HL-60 (cell line): ENCODE measurements around the gene EPB41L2.

Experiments
- POLR2AphosphoS5 ChIP-seq: IDR thresholded peaks from 2 replicates; pipeline ENCODE4 v1.6.1; 2012; ENCODE audit warnings: low read depth
- TF ChIP-seq, protein P1 (sequence below): IDR thresholded peaks from one replicate; pipeline ENCODE4 v1.5.1; 2011; ENCODE audit warnings: low read length, control low read depth, inconsistent platforms; ENCODE audit not compliant: insufficient read depth

DNA sequence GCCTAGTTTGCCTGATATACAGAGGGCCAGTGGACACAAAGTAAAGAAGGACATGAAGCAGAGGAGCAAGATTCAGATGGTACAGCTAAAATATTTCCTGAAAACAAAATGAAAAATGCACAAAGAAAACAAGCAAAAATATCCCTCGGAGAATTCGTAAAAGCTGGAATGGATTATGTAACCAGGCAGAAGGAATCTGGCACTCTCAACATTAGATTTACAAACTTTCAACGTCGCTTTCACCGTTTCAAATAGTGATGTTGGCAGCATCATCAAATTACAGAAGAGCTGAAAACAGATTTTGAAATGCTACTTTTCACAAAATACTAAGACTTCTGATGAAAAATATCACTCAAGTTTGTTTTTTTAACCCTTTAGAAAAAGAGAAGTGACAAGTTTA lies 224.1 kb downstream of the EPB41L2 start:
- TF ChIP-seq POLR2AphosphoS5 = no peak
- TF ChIP-seq, protein P1, sequence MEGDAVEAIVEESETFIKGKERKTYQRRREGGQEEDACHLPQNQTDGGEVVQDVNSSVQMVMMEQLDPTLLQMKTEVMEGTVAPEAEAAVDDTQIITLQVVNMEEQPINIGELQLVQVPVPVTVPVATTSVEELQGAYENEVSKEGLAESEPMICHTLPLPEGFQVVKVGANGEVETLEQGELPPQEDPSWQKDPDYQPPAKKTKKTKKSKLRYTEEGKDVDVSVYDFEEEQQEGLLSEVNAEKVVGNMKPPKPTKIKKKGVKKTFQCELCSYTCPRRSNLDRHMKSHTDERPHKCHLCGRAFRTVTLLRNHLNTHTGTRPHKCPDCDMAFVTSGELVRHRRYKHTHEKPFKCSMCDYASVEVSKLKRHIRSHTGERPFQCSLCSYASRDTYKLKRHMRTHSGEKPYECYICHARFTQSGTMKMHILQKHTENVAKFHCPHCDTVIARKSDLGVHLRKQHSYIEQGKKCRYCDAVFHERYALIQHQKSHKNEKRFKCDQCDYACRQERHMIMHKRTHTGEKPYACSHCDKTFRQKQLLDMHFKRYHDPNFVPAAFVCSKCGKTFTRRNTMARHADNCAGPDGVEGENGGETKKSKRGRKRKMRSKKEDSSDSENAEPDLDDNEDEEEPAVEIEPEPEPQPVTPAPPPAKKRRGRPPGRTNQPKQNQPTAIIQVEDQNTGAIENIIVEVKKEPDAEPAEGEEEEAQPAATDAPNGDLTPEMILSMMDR = no peak
